HG02981 (cell line): ENCODE results near the gene CCDC83.
"Not testable (repeated sequence)": the region's sequence is repeated elsewhere in the genome, so short reads cannot be mapped to it uniquely, and the experiment has no call there.

Source experiments
- ATAC-seq: cut with Tn5 transposase; IDR thresholded peaks from one replicate; pipeline ENCODE4 v1.9.1; 2021; ENCODE audit warnings: mild to moderate bottlenecking, moderate library complexity; ENCODE audit not compliant: unreplicated experiment

Gene CCDC83

DNA sequence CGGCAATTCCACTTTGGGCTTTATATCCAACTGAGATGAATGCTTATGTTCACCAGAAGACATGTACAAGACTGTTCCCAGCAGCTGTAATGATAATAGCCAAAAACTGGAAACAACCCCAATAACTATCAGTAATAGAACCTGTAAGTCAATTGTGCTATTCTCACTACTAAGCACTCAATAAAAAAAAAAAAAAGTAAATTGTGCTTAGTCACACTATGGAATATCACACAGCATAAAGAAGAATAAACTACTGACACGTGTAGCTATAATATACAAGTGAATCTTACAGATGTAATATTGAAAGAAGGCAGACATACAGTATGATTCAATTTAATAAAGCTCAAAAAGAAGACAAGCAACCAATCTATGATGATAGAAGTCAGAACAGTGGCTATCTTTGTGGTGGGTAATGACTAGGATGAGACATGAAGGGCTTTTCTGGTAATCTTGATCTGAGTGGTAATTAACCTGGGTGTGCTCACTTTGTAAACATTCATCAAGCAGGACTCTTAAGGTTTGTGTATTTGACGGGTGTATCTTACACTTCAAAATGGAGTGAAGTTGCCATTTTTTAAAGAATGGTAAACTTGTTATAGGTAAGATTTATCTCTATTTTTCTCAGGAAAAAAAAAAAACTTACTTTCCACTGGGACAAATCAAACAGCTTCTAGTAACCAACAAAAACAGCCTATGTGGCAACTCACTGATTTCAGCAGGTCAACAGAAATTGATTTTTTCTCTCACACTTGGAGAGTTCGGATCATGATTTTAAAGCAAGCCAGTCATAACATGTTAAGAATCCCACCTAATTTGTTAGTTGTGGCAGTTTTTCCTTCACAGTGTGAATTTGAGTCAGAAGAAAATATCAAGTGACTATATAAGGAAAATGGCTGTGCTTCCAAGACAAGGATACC, 84.2 kb downstream of the CCDC83 start:
- no peak for ATAC-seq

DNA sequence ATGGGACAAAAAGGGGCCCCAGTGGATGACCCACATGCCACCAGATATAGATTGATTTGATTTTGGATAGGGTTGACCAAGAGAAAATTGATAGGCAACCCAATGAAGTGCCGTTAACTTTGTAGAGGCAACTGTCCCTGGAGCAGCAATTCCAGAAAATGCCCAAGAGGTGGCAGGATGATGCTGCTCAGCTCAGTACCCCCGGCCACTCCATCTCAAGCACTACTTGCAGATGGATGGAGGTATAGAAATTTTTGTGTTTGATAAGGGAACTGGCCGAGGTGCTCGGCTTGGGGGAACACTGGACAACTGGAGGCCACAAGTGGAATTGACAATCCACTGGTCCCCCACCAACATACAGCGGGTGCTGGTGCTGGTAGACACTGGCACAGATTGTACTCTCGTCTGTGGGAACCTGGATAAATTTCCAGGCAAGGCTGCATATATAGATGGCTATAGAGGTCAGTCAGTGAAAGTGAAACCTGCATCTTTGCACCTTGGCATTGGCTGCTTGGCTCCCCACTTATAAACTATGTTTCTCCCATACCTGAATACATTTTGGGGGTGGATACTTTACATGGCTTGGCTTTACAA, 86.3 kb downstream of the CCDC83 start:
- peak; percentile 63 for ATAC-seq

DNA sequence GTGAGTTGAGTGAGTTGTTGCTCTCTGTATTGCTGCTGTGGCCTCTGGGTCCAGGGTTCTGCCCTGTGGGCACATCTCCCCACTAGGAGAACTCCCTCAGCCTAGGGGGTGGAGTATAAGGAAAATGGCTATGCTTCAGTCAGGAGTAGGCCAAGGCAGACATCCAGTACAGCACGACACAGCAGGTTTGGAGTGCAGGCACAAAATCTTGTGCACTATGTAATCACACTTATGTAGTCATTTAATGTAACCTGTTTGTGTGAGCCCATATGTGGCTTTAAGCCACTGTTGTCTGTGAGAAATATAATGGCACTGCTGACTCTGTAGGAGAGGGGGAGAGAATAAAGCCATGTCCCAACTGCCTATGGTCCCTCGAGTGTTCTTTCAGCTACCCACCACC, 90.1 kb downstream of the CCDC83 start:
- ATAC-seq, result no peak

DNA sequence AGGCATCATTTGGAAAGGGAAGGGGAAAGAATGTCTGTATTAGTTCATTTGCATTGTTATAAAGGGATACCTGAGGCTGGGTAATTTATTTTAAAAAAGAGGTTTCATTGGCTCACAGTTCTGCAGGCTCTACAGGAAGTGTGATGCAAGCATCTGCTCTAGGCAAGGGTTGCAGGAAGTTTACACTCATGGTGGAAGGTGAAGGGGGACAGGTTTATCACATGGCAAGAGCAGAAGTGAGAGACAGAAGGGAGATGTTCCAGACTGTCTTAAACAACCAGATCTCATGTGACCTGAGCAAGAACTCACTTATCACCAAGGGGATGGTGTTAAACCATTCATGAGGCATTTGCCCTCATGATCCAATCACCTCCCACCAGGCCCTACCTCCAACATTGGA, 90.6 kb downstream of the CCDC83 start:
- ATAC-seq, result no peak

DNA sequence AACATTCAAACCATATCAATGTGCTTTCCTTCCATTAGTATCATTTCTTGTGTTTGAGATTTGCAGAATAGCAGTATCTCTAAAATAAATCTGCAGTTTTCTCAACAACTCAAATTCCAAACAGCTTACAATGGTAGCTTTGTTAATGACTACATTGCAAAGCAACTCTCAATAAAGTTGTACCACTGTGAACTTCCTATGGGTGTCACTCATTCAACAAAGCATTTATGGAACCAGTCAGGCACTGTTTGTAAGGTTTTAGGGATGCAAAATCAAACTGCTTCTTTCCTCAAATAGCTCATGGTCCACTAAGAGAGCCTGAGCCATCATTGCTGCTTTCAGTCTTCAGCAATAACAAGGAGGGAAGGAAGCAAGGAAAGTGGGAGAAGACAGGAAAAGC, 91.0 kb downstream of the CCDC83 start:
- ATAC-seq, result no peak

DNA sequence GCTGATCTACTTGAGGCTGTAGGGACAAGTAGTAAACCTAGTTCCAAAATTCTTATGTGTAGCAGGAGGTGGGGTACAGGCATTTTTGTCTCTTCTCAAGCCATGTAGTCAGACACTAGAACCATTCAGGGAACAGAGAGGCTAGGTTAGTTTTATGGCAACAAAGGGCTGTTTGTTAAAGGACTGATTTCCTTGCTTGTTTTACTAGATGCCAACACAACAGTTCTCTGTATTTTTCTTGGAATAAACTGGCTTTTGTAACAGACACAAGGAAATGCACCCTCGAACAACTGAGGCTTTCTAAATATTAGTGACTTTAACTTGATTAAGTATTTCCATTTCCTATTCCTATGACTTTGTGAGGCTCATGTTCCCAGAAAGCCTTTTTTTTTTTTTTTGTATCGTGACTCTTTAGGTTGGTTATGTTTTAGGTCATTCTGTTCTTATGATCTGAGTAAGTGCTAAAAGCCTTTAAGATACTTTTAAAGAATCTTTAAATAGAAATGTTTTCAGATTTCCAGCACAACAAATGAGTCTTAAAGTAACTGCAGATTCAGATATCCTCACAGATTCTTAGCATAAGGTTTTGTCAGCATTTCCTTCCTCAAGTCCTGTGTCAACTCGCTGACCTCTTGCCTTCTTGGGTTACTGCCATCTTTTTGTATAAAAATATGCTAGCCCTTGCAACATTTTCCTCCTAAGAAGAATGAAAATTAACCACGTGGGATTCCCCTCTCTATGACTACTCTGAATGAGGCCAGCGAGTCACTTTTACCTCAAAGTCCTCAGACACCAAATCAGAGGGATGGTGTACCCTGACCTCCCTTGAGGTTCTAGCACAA, 92.5 kb downstream of the CCDC83 start:
- ATAC-seq, result peak; percentile 38

DNA sequence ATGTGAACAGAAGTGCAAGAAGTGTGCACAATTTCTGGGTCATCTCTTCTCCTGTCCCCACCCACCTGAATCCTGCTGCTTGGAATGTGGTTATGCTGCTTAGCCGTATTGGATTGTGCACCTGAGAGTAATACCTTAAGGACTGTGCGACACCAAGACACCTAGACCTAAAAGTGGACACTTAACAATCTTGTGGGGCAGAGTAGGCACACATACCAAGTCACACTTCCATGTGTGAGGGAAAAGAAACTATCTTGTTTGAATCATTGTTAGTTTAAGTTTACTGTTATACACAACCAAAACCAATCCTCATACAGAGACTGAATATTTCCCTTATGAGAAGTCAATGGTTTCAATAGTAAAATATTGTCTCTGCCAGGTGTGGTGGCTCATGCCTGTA, 93.7 kb downstream of the CCDC83 start:
- ATAC-seq, result no peak

DNA sequence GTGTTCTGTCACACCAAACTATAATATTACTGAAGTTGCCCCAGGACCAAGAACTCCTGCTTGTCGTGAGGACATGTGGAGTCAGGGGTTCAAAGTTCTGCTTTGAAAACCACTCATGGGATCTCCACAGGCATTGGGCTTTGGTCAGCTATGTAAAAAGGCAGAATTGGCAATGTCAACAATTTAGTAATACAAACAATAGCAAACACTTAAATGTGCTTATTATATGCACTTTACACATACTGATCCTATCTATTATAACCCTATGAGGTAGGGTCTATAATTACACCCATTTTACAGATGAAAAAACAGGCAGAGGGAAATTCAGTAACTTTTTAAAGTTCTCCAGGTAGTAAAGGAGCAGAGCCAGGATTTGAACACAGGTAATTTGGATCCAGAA, 94.6 kb downstream of the CCDC83 start:
- no peak for ATAC-seq

DNA sequence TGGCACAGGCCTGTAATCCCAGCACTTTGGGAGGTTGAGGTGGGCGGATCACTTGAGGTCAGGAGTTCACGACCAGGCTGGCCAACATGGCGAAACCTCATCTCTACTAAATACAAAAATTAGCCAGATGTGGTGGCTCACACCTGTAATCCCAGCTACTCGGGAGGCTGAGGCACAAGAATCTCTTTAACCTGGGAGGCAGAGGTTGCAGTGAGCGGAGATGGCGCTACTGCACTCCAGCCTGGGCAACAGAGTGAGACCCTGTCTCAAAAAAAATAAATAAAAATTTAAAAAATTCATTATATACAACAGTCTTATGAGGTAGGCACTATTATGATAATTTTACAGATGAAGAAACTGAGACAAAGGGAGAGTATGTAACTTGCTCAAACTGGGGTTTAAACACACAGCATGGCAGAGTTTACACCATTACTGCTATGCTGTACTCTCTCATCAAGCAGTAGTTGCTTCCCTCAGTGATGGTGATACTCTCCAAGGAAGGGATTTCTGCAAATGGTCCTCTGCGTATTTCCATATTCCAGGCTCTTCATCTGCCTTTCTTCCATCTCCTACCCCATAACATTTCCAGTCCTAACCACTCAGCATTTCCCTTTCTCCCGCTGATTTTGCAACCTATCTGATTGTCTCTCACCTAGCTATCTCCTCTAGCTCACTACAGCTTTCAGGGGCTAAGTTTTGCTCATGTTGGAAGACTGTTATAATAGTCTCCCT, 95.3 kb downstream of the CCDC83 start:
- ATAC-seq, result no peak

DNA sequence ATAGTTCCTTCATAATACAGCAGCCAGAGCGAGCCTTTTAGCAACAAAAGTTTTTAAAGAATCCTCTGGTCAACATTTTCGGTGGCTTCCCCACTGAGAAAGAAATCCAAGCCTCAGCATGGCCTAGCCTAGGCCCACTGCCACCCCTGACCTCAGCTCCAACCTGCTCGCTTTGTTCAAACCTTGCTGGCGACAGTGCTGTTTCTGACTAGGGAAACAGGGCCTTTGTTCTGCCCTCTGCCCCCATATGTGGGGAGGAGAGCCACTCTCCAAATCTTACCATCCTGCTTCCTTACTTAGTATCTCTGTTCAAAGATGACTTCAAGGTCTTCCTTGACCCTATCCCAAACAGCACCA, 95.8 kb downstream of the CCDC83 start:
- ATAC-seq, result no peak

DNA sequence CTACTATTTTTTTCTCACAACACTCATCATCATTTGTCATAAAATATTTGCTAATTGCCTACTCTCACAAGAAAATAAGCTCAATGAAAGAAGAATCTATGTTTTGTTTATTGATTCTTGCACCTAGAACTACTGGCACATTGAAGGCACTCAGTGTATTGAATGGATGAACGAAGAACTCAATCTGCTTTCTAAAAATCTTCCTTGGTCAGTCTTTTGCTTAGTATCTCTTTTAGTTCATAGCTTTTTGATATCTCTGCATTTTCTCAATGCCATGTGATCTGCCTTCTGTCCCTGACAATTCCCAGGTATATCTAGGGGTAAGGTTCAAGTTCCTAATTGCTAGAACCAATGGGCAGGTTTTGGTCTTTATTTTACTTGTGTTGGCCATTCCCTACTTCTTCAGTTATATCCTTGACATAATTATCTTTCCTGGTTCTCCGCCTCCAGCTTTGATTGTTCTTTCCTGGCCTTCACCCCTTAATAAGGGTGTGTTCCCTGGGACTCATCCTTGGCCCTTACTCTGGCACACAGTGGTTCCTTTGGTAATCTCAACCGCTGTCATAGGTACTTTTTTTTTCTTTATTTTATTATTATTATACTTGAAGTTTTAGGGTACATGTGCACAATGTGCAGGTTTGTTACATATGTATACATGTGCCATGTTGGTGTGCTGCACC, 96.4 kb downstream of the CCDC83 start:
- ATAC-seq, result no peak

DNA sequence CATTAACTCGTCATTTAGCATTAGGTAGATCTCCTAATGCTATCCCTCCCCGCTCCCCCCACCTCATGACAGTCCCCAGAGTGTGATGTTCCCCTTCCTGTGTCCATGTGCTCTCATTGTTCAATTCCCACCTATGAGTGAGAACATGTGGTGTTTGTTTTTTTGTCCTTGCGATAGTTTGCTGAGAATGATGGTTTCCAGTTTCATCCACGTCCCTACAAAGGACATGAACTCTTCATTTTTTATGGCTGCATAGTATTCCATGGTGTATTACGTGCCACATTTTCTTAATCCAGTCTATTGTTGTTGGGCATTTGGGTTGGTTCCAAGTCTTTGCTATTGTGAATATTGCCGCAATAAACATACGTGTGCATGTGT, 96.9 kb downstream of the CCDC83 start:
- not testable (repeated sequence) for ATAC-seq

DNA sequence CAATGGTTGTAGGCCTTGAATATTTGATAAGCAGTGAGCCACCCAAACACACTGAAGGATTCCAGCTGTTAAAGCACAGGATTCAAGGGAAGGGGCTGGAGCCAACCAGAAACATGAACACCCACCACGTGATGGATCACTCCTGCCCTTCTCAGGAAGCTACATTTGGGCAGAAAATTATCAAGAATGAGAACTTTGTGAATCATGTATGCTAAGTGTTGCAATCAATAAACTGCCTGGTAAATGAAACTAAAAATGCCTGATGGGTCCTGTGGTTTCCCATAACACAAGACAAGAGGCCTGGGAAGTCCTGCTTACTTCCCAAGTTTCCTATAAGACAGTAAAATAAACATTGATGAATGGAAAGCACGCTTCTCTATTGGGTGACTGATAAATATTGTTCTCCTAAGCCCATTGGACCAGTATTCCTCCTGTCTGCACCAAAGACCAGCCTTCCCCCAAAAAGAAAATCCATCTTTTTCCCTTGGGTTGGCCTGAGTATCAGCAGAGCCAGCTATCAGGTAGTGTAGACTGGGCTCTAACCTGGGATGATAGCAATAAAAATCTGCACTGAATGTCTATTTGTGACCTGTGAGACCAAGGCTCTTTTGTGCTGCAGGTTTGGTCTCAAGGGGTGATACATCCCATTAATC, 98.4 kb downstream of the CCDC83 start:
- ATAC-seq, result no peak

DNA sequence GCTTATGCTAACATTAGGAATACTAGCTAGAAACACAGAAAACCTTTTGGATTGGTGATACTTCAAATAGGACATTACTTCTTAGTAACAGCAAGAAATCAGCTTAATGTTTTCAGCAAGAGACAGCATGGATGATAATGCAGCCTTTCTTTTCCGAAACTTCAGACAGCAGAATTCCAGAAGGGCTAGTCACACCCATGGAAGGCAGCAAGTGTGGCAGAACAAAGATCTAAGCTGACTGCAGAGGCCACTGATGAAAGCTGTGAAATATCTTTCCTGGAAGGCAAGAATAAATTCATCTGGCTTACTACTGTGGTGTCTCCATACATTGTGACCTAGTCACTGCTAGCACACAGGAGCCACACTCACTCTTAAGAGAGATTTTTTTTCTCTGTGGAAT, 100.3 kb downstream of the CCDC83 start:
- no peak for ATAC-seq

DNA sequence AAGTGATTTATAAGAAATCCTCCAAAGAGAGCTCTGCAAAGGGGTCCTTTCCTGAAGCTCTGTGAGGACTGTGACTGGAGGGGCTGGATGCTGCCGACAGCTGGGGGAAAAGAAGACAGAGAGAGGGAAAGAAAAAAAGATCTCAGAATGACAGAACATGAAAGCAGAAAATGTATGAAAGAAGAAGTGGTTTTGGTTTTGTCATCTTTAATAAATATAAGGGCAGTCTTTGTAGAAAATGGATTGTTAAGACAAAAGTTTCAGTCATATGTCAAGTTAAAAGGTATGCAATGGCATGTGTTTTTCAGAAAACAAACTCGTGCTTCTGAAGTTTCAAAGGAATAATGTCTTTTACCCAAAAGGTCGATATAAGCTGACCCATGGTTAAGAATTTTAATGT, 105.5 kb downstream of the CCDC83 start:
- peak; percentile 43 for ATAC-seq

DNA sequence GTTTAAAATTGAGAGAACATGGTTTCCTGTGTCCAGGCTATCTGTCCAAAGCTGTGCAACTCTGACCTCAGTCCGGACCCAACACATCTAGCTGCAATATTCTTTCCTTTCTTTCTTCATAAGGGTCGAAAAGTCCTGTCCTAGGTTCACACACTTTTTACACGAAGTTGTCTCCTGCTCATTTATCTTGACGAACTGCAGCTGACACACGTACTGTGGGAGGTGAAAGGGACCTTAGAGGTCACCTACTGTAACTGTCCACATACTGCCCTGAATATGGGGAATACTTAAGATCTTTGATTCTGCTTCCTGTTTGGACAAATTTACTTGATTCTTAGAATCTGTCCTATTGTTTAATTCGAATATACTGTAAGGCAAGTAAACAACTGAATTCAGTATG, 105.9 kb downstream of the CCDC83 start:
- no peak for ATAC-seq

DNA sequence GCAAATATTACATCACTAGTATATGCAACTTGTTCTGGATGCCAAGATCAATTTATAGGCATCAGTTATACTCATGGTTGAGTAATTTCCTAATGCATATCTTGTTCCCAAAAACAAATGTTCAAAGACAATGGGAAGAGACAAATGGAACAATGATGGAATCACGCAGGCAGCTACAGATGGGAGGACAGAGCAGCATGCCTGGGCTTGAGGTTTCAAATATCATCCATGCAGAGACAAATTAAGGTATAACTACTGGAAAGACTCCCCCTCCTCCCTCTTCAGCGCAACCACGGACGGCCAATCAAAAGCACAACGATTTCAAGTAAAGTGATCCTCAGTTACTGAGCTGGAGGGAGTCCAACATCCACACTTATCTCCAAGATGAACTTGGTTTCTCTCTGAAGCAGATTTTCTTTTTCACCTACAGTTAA, 106.8 kb downstream of the CCDC83 start:
- no peak for ATAC-seq

DNA sequence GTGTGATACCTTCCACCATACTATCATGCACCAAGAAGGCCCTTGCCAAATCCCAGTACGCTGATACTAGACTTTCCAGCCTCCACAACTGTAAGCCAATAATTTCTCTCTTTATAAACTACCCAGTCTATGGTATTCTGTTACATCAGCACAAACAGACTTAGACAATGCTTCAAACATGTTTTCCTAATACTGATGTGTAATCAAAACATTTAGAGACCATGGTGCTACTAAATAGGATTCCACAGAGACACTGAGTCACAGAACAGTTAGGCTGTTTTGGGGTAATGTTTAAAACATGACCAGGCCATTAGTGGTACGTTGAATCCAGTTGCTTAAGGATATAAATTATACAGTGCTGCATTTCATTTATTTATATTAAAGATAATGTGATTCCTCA, 110.0 kb downstream of the CCDC83 start:
- ATAC-seq, result no peak

DNA sequence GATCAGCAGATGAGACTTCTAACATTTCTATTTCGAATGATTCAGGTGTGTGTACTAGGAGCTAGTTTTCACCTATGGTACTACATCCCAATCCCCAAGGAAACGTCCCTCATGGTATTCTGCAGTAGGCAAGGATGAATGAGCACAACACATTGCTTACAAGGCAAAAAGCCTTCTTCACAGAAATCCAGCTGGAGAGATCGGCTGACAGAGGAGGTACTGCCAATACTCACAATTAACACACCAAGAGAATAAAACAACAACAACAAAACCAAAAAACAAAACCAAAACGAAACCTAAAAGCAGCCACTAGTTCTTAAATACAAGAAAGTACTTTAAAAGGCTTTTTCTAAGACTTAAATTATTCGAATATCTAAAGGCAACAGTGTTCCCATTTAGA, 112.3 kb downstream of the CCDC83 start:
- no peak for ATAC-seq
